ENCODE data around the gene IL17RE.
A peak's percentile ranks its signal among the peaks of the same experiment; 100 is the strongest.

IL17RE gene

DNA sequence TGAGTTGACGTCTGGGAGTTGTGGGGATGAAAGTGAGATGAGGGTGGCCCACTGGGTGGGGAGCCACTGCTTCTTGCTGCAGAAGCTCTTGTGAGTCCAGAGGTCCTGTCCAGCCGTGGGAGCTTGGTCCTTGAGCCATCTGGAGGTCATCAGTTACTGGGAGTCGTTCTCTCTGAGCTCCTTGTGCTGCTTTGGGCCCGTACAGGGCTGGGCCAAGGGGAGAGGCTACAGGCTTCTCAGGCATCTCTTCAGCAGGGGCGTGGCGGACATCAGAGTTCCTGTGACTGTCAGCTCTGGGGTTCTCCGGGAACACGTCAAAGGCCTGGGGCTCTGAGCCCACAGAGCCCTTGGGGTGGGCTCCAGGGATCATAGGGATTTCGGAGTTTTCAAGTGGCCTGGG is 47.0 kb downstream of the IL17RE start:
- peak overlapping the region; percentile 18 for H3K27ac ChIP-seq
- POLR2A ChIA-PET (ENCODE audit: low non-redundant PET) = no interaction called here
- CTCF ChIA-PET = no interaction called here
- DNase-seq (ENCODE audit: low spot score) = no peak
- no peak for TF ChIP-seq CTCF (conservative IDR thresholded peaks at IDR 0.05; ENCODE audit: low read depth)

DNA sequence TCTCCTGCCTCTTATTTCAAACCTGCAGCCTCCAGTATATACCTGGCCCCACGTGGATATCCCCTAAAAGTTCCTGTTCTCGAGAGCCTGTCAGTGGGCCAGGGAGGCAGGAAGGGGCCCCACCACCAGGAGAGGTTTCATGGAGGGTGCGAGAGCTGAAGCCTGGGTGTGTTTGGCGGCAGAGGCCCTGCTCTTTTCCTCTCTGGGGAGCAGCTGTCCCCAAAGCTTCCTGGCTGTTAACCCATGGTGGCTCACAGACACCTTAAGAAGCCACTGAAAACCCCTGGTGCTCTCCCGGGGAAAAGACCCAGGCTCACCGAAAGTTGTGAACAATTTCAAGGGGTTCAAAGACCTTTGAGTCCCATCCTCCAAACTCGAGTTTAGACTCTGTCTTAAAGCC is 48.5 kb downstream of the IL17RE start:
- TF ChIP-seq CTCF (conservative IDR thresholded peaks at IDR 0.05; ENCODE audit: low read depth) = no peak
- POLR2A ChIA-PET (ENCODE audit: low non-redundant PET) = interaction anchor here (1.0 kb wide), 1 partner anchor 20 kb away, joined by 3 read pairs; no protein-coding TSS in a partner anchor
- CTCF ChIA-PET = no interaction called here
- DNase-seq (ENCODE audit: low spot score) = no peak
- H3K27ac ChIP-seq = peak overlapping the region; percentile 42

DNA sequence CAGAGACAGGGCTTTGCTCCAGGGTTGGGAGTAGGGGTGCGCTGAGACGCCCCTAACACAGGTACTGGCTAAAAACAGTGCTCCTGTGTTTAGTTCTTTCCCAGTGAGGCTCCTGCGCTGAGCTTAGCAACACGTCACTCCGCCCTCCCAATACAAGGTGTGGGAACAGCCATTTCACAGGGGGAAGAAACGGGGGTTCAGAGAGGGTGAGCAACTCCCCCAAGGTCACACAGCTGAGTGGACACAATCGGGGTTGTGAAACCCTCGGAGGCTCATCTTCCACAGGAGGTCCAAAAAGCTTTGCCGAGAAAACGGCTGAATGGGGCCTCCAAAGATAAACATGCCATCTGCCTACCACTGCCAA is 48.9 kb downstream of the IL17RE start:
- no peak for TF ChIP-seq CTCF (conservative IDR thresholded peaks at IDR 0.05; ENCODE audit: low read depth)
- no peak for DNase-seq (ENCODE audit: low spot score)
- POLR2A ChIA-PET (ENCODE audit: low non-redundant PET) = interaction anchor here (1.0 kb wide), 1 partner anchor 20 kb away, joined by 3 read pairs; no protein-coding TSS in a partner anchor
- peak overlapping the region; percentile 42 for H3K27ac ChIP-seq
- CTCF ChIA-PET = no interaction called here

DNA sequence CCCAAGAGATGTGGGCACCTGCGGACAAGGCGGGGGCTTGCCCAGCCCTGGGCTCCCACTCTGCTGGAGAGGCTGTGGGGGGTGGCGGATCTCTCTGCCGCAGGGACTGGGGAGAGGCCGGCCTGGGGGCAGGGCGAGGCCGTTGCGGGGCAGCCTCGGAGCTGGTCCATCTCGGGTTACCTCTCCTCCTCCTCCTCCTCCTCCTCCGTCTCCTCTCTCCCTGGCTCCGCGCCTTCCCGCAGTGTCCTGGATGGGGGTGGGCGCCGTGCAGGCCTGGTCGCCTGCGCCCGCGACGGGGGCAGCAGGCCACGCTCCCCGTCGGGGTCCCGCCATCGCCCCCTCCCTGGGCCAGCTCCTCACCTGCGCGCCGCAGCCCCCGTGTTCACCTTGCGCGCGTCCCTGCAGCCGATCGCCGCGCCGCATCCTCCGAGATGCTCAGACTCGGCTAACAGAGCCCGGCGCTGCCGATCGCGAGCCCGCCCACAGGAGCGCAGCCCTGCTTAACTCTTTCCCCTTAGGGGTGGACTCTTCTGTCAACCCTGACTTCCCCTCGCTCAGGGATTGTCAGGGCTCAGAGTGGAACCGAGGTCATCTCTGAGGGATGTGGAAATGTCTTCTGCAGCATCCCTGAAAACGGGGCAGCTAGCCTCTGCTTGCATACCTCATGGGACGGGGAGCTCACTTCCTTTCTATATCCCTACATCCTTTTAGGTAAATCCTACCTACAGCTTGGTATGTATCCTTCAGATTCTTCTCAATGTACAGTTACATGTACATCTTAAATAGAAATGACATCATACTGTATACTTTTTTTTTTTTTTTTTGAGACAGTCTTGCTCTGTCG is 49.5 kb downstream of the IL17RE start, which contains the start of gene PRRT3:
Gene PRRT3 (minus strand): TSS at position 447 of the 844 bp plus-strand sequence. CDS start 2,293 bp downstream, outside the sequence.
- no peak for TF ChIP-seq CTCF (conservative IDR thresholded peaks at IDR 0.05; ENCODE audit: low read depth)
- ChIA-PET POLR2A (ENCODE audit: low non-redundant PET) (no interaction called here), CTCF (interaction anchor here (0.6 kb wide), 1 partner anchor 811 kb away, joined by 4 read pairs; no protein-coding TSS in a partner anchor)
- peak within 1 kb of the TSS; percentile 42 for H3K27ac ChIP-seq
- DNase-seq (ENCODE audit: low spot score) = peak; percentile 39

DNA sequence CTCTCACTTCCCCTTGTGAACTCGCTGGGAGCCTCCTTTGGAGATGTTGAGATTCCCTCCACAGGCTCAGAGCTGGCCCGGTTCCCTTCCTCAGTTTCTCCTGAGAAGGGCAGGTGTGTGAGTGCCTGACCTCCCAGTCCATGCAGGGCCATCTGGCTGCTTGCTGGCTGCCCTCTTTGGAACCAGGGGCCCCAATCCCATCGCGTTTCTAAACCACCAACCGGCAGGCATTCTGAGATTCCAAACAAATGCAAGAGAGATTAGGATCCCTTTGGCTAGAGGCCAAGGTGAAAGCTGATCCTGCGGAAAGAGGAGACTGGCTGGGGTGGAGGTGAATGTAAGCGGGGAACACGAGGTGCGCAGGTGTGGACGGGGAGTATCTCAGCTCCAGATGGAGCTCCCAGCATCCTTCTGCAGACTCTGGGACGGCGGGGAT is 52.4 kb downstream of the IL17RE start:
- CTCF ChIA-PET = interaction anchor here (1.2 kb wide), 1 partner anchor 9 kb away, joined by 4 read pairs; no protein-coding TSS in a partner anchor
- POLR2A ChIA-PET (ENCODE audit: low non-redundant PET) = no interaction called here
- TF ChIP-seq CTCF (conservative IDR thresholded peaks at IDR 0.05; ENCODE audit: low read depth) = no peak
- H3K27ac ChIP-seq = peak overlapping the region; percentile 53
- peak; percentile 18 for DNase-seq (ENCODE audit: low spot score)

- no peak for DNase-seq (ENCODE audit: low spot score)
- ChIA-PET CTCF (interaction anchor here (0.6 kb wide), 1 partner anchor 13 kb away, joined by 6 read pairs; no protein-coding TSS in a partner anchor), POLR2A (ENCODE audit: low non-redundant PET) (no interaction called here)
- H3K27ac ChIP-seq = peak overlapping the region; percentile 53
- TF ChIP-seq CTCF (conservative IDR thresholded peaks at IDR 0.05; ENCODE audit: low read depth) = no peak
Measured at GRCh38 chr3:9955611-9956352, 53.1 kb downstream of the IL17RE start.
